ENCODE measurements around the gene OPCML.

OPCML gene

GRCh38 chr11:132586801-132587200 is 945.5 kb downstream of the OPCML start:
- Histone ChIP-seq H3K9me3 (no peaks in the 10 kb centered on the region), H3K36me3 (no peaks in the 10 kb centered on the region), H3K27ac (no peak overlapping the region), H3K27me3 (no peaks in the 10 kb centered on the region), H3K4me1 (ENCODE audit: control insufficient read depth in 1 of 2, insufficient read depth in 1 of 2, low read depth in 1 of 2, low read length in 1 of 2) (no peaks in the 10 kb centered on the region), H3K4me3 (ENCODE audit: low read depth in 1 of 2, low read length in 1 of 2) (no peak overlapping the region)
- TF ChIP-seq CTCF (IDR thresholded peaks at IDR 0.05), result no peak

GRCh38 chr11:132579634-132580327 is 952.5 kb downstream of the OPCML start:
- Histone ChIP-seq H3K9me3 (no peaks in the 10 kb centered on the region), H3K4me1 (ENCODE audit: control insufficient read depth in 1 of 2, insufficient read depth in 1 of 2, low read depth in 1 of 2, low read length in 1 of 2) (no peaks in the 10 kb centered on the region), H3K4me3 (ENCODE audit: low read depth in 1 of 2, low read length in 1 of 2) (no peak overlapping the region), H3K27ac (no peak overlapping the region), H3K36me3 (no peaks in the 10 kb centered on the region), H3K27me3 (no peaks in the 10 kb centered on the region)
- no peak for TF ChIP-seq CTCF (IDR thresholded peaks at IDR 0.05)

GRCh38 chr11:132579136-132579535 is 953.2 kb downstream of the OPCML start:
- no peak for TF ChIP-seq CTCF (IDR thresholded peaks at IDR 0.05)
- Histone ChIP-seq H3K27me3 (no peaks in the 10 kb centered on the region), H3K9me3 (no peaks in the 10 kb centered on the region), H3K4me1 (ENCODE audit: control insufficient read depth in 1 of 2, insufficient read depth in 1 of 2, low read depth in 1 of 2, low read length in 1 of 2) (no peaks in the 10 kb centered on the region), H3K4me3 (ENCODE audit: low read depth in 1 of 2, low read length in 1 of 2) (no peak overlapping the region), H3K36me3 (no peaks in the 10 kb centered on the region), H3K27ac (no peak overlapping the region)

- no peak overlapping the region for H3K27ac ChIP-seq
- H3K4me3 ChIP-seq (ENCODE audit: low read depth in 1 of 2, low read length in 1 of 2), result no peak overlapping the region
- no peaks in the 10 kb centered on the region for H3K9me3 ChIP-seq
- no peaks in the 10 kb centered on the region for H3K27me3 ChIP-seq
- H3K36me3 ChIP-seq, result no peaks in the 10 kb centered on the region
- TF ChIP-seq CTCF (IDR thresholded peaks at IDR 0.05), result no peak
- no peaks in the 10 kb centered on the region for H3K4me1 ChIP-seq (ENCODE audit: control insufficient read depth in 1 of 2, insufficient read depth in 1 of 2, low read depth in 1 of 2, low read length in 1 of 2)
Observed at GRCh38 chr11:132578580-132578979, 953.7 kb downstream of the OPCML start.

- Histone ChIP-seq H3K9me3 (no peaks in the 10 kb centered on the region), H3K36me3 (no peaks in the 10 kb centered on the region), H3K27ac (no peak overlapping the region), H3K4me1 (ENCODE audit: control insufficient read depth in 1 of 2, insufficient read depth in 1 of 2, low read depth in 1 of 2, low read length in 1 of 2) (no peaks in the 10 kb centered on the region), H3K4me3 (ENCODE audit: low read depth in 1 of 2, low read length in 1 of 2) (no peak overlapping the region), H3K27me3 (no peaks in the 10 kb centered on the region)
- TF ChIP-seq CTCF (IDR thresholded peaks at IDR 0.05), result no peak
Observed at GRCh38 chr11:132576706-132577105, 955.6 kb downstream of the OPCML start.
